ENCODE data around the gene PHLPP1. TPM values are rescaled to one million over a fixed set of nuclear protein-coding genes. Genes with fewer than 3 reads are reported as not detected.

PHLPP1 gene
- total and polyA plus RNA-seq, 2 of the 13 experiments (the other 11 are each of a cell fraction or from before 2014, with no cell fraction given), result 9.8 to 18.5 TPM

GRCh38 chr18:62841405-62841804 lies 126.1 kb downstream of the PHLPP1 start (continued):
- TF ChIP-seq ZBTB37 (CRISPR knock-in tag; IDR thresholded peaks at IDR 0.05) (no peak), ZFP36 (IDR thresholded peaks at IDR 0.05; ENCODE audit: borderline replicate concordance, low read depth, low read length, partially characterized antibody) (no peak), ZC3H13 (CRISPR knock-in tag; IDR thresholded peaks at IDR 0.05) (no peak), GZF1 (CRISPR knock-in tag; IDR thresholded peaks at IDR 0.05) (no peak), SOX13 (IDR thresholded peaks at IDR 0.05) (no peak), SOX13 (CRISPR knock-in tag; conservative IDR thresholded peaks at IDR 0.05 in 1 of 2, IDR thresholded peaks at IDR 0.05 in 1 of 2) (no peak), KIAA2018 (CRISPR knock-in tag; IDR thresholded peaks at IDR 0.05; ENCODE audit: borderline replicate concordance) (no peak), ZNF570 (CRISPR knock-in tag; IDR thresholded peaks at IDR 0.05; ENCODE audit: borderline replicate concordance) (no peak), ZNF644 (CRISPR knock-in tag; IDR thresholded peaks at IDR 0.05; ENCODE audit: low read depth) (no peak), FOXM1 (CRISPR knock-in tag; IDR thresholded peaks at IDR 0.05) (no peak)
